ENCODE data around the gene ZBTB39.

DNA sequence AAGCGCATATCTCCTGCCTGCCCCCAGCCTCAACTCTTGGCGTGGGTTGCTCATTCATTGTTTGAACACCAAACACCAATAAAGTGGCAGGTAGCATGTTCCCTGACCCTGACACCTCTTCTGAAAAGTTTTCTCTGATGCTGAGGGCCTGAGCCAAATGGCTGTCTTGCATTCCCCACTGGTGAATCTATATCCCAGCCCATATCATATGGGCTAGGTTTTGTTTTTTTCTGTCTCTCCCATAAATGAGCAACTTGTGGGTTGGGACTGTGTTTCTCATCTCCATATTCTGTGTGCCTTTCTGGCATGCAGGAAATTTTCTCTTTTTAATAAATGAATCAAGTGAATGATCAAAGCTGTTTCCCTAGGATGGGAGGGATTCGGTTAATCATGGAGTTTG is 38.5 kb upstream of the ZBTB39 start:
- TF ChIP-seq EP300 (IDR thresholded peaks at IDR 0.05; ENCODE audit: borderline replicate concordance in 1 of 2, low read depth in 1 of 2, low read length in 1 of 2) (no peak), CTCF (IDR thresholded peaks at IDR 0.05) (no peak), GABPA (IDR thresholded peaks at IDR 0.05; ENCODE audit: low read depth) (no peak), RFX5 (IDR thresholded peaks at IDR 0.05; ENCODE audit: low read length) (no peak), POLR2AphosphoS5 (IDR thresholded peaks at IDR 0.05; ENCODE audit: low read depth, low read length) (no peak)

Data from SK-N-SH (cell line).